Neural cell (in vitro differentiated cells): ENCODE measurements around the gene PACS1.

Source experiments
- EP300 ChIP-seq: fragments of 450-650 bp; conservative IDR thresholded peaks from 2 replicates; pipeline ENCODE4 v1.6.1; 2014; ENCODE audit warnings: antibody characterized with exemption, mild to moderate bottlenecking, moderate library complexity; ENCODE audit not compliant: poor library complexity, severe bottlenecking
- MXI1 ChIP-seq: fragments of 450-650 bp; conservative IDR thresholded peaks from 2 replicates; pipeline ENCODE4 v1.6.1; 2014; ENCODE audit warnings: antibody characterized with exemption, mild to moderate bottlenecking; ENCODE audit not compliant: poor library complexity, severe bottlenecking
- POLR2AphosphoS5 ChIP-seq: IDR thresholded peaks from 2 replicates; pipeline ENCODE4 v1.6.1; 2012
- RAD21 ChIP-seq: fragments of 450-650 bp; conservative IDR thresholded peaks from 2 replicates; pipeline ENCODE4 v1.6.1; 2014; ENCODE audit warnings: antibody characterized with exemption, mild to moderate bottlenecking, moderate library complexity
- SMC3 ChIP-seq: fragments of 450-650 bp; conservative IDR thresholded peaks from 2 replicates; pipeline ENCODE4 v1.6.1; 2014; ENCODE audit warnings: antibody characterized with exemption, mild to moderate bottlenecking, moderate library complexity; ENCODE audit not compliant: poor library complexity
- TAF1 ChIP-seq: IDR thresholded peaks from 2 replicates; pipeline ENCODE4 v1.6.1; 2012; ENCODE audit warnings: low read depth
- TF ChIP-seq, protein P1 (sequence below): fragments of 450-650 bp; IDR thresholded peaks from 2 replicates; pipeline ENCODE4 v1.5.1; 2014; ENCODE audit warnings: antibody characterized with exemption, mild to moderate bottlenecking, moderate library complexity; ENCODE audit not compliant: poor library complexity, severe bottlenecking

GRCh38 chr11:66183494-66184048, 113.5 kb downstream of the PACS1 start:
- TF ChIP-seq, protein P1, sequence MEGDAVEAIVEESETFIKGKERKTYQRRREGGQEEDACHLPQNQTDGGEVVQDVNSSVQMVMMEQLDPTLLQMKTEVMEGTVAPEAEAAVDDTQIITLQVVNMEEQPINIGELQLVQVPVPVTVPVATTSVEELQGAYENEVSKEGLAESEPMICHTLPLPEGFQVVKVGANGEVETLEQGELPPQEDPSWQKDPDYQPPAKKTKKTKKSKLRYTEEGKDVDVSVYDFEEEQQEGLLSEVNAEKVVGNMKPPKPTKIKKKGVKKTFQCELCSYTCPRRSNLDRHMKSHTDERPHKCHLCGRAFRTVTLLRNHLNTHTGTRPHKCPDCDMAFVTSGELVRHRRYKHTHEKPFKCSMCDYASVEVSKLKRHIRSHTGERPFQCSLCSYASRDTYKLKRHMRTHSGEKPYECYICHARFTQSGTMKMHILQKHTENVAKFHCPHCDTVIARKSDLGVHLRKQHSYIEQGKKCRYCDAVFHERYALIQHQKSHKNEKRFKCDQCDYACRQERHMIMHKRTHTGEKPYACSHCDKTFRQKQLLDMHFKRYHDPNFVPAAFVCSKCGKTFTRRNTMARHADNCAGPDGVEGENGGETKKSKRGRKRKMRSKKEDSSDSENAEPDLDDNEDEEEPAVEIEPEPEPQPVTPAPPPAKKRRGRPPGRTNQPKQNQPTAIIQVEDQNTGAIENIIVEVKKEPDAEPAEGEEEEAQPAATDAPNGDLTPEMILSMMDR: peak; percentile 18
- TF ChIP-seq SMC3 (no peak), RAD21 (no peak), POLR2AphosphoS5 (no peak), TAF1 (no peak), MXI1 (no peak), EP300 (no peak)
